Measurements from ENCODE around the gene RNF167.
A peak's percentile ranks its signal among the peaks of the same experiment; 100 is the strongest.

The RNF167 gene

DNA sequence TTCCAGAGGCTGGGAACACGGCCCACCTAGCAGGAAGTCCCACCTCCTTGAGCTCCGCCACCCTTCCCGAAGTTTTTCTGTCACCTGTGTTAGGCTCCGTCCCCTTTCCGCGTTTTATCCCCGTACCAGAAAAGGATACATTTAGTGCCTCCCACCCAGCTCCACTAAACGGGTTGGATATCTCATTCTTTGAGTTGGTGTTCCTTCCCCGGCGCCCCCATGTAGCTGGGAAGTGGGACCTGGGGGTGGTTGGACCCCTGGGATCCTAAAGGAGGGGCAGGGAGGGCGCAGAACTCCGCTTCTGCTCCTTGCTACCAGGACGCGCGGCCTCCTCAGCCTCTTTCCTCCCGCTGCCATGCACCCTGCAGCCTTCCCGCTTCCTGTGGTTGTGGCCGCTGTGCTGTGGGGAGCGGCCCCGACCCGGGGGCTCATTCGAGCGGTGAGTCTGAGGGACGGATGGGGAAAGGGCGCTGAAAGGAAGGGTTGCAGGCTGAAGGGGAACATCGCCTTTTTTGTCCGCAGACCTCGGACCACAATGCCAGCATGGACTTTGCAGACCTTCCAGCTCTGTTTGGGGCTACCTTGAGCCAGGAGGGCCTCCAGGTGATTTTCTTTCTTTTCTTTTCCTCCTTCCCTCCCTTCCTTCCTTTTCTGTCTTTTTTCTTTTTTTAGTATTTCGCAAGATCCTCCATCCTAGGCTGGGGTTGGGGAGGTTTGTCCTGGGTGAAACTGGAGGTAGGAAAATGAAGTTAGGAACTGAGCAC lies 669 bp downstream of the RNF167 start:
- DNase-seq = peak in 1 of 3 donors; percentile 42

DNA sequence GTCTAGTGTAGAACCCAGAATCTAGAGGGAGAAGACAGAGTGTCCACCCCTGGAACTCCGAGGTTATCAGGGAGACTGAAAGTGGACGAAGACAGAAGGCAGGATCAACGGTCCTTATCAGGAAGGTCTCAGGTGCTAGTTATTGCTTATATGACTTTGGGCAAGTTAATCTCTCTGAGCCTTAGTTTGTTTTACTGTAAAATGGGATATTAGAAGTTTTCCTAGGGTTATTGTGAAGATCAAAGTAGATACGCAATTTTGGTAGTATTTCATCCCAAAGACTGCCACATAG lies 1.2 kb downstream of the RNF167 start:
- DNase-seq = no peak

DNA sequence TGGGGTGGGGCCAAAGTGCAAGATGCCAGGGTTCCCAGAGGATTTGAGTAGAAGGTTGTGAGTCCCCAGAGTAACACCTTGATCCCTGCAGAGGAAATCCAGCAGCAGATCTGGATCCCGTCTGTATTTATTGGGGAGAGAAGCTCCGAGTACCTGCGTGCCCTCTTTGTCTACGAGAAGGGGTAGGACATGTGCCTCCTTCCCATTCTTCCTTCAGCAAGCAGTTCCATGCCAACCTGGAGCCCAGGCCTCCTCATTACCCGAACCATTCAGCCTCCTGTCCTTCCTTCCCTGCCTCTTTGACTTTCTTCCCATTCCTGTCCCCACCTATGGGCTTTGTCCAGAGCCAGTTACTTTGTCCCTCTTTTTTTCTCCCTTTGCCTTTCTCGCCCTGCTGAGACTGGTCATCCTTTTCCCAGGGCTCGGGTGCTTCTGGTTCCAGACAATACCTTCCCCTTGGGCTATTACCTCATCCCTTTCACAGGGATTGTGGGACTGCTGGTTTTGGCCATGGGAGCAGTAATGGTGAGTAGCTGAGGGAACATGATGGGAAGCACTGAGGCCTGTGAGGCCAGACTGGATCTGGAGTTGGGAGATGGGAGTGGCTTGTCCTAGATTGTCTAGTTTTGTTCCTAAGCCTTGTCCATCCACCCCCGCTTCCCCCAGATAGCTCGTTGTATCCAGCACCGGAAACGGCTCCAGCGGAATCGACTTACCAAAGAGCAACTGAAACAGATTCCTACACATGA lies 2.9 kb downstream of the RNF167 start:
- DNase-seq = no peak

DNA sequence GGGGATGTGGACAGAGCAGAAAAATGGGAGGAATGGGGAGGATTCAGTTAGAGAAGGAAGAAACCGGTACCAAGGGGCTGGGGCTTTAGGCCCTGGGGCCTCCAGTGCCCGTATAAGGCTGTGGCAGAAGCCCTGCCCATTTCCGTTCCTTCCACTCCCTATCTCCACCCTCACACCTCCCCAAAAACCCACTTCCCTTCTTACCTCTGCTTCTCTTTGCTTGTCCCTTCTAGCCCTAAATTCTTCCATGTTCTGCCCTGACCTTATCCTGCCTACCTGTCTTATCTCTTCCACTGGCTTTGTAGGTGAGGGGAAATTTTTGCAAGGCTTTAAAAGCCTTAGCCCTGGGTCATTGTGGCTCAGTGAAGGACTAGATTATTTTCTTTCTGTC lies 4.1 kb downstream of the RNF167 start:
- no peak for DNase-seq

DNA sequence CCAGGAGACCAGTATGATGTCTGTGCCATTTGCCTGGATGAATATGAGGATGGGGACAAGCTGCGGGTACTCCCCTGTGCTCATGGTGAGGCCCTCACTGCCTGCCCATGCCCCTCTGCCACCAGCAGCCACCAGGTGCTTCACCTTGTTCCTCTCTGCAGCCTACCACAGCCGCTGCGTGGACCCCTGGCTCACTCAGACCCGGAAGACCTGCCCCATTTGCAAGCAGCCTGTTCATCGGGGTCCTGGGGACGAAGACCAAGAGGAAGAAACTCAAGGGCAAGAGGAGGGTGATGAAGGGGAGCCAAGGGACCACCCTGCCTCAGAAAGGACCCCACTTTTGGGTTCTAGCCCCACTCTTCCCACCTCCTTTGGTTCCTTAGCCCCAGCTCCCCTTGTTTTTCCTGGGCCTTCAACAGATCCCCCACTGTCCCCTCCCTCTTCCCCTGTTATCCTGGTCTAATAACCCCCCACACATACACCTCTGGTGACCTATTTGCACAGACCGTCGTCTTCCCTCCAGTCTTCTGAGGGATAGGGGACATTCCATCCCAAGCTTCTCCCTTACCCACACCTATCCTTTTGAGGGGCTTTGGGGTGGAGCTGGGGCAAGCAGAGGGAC lies 4.6 kb downstream of the RNF167 start:
- DNase-seq = no peak

DNA sequence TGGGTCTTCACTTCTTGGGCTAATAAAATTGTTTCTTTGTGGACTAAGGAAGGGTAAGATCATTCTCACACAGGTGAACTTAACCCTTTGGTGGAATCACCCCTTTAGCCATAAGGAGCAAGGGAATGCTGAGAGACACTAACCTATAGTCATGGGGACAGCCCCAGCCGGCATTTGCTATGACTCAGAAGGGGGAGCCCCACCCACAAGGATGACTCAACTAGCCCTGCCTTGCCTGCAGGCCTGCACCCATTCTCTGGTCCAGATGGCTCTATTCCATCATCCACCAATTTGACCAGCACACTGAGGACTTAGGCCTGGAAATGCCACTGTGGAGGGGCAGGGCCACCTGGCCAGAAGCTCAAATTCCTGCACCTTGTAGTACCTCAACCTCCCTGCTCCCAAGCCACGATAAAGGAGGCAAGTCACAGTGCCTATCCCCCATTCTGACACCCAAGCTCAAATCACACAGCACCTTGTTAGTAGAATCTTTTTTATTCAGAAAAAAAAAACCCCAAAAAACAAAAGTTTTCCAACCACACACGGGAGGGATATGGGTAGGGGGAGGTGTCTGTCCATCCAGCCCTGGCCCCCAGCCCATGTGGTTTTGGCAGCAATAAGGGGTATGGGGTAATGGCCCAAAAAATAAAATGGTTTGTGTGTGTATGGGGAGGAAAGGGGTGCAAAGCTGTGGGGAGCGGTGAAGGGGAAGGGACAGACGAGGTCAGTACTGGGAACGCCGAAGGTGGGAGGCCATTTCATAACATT lies 5.3 kb downstream of the RNF167 start:
- DNase-seq = peak; percentile 95 to 97 (median 95)

DNA sequence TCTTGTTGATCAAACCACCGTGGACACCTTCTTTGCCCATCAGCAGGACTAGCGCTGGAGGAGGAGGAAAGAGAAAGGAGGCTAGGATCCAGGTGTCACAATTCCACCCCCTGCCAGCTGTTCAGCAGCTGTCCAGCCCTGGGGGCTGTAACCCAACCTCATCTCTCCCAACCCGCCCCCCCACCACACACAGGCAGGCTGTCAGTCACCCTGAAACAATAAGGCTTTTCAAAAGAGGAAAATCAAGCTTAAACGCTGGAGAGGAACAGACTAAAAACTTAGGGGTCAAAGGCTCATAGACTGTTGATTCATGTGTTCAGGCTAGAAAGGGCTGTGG lies 5.8 kb downstream of the RNF167 start:
- DNase-seq = no peak

DNA sequence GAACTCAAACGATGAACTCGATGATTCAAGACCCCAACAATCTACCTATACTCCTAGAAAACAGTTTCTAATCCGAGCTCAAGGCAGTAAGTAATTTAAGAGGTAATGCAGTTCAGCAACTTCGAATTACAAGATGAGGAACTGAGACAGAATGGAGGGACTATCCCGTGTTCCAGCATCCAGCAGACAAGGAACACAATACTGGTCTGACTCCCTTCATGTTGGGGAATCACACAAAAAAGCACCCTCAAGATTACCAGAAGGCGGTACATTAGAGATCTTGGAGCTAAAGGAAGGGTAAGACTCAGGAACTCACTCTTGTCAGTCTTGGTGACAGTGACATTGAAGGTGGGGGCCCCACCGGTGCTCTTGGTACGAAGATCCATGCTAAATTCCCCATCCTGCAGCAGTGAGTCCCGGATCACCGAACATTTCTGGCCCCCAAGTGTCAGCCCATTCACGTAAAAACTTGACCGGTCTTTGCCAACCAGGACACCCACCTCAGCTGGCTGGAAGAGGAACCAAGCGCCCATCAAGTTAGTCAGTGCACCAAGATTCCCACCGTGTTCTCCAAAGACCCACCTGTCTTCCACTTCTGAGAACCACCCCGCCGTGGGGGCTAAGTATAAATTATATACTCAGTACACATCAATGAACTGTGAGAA lies 6.4 kb downstream of the RNF167 start:
- peak; percentile 79 to 89 (median 86) for DNase-seq

DNA sequence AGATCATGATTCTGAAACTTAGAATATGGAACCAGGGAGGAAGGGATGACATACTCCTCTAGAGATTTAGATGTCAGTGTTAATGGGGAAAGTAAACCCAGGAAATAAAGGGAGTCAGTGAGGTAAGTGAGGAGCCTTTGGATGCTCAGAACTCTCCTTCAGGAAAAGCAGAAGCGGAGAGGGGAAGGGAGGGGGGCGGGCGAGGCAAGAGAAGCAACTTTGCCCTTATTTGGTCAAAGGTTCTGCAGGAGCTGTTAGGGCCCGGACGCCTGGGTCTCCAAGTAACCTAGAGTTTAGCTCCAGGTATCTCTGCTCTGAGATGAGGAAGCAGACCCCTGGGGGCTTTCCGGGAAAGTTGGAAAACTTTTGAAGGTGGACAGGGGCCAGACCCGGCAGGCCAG lies 6.9 kb downstream of the RNF167 start:
- peak; percentile 32 to 56 (median 39) for DNase-seq

DNA sequence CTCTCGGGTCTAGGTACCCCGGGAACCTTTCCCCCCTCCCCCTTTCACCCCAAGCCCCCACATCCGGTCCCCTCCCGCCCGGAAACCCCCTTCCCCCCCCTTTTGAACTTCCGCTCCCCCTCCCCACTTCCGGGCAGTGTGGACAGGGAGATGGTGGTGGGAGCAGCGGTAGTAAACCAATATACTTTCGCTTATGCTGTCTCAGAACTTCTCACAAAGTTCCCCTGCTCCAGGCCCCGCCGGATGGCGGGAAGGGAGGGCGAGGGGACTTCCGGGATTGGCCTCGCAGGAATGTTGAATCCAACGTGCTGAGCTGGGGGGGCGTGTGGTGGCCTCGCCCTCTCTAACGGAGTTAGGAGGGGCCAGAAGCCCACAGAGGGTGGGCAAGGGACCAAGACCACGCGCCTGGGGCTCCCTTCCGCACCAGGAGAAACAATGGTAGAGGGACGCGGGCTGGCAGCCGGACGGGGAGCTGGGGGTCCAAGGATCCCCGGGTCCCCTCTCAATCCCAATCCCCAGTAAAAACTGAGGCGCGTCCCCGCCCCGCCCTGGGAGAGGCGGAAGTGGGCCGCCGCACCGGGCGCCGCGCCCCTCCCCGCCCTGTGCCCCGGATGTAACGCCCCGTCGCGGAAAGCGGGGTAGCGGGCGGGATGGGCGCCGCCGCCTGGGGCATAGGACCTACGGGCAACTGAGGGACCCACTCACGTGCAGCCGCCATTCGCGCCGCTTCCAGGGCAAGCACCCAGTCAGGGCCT lies 7.5 kb downstream of the RNF167 start:
- DNase-seq = peak; percentile 73 to 88 (median 88)

DNA sequence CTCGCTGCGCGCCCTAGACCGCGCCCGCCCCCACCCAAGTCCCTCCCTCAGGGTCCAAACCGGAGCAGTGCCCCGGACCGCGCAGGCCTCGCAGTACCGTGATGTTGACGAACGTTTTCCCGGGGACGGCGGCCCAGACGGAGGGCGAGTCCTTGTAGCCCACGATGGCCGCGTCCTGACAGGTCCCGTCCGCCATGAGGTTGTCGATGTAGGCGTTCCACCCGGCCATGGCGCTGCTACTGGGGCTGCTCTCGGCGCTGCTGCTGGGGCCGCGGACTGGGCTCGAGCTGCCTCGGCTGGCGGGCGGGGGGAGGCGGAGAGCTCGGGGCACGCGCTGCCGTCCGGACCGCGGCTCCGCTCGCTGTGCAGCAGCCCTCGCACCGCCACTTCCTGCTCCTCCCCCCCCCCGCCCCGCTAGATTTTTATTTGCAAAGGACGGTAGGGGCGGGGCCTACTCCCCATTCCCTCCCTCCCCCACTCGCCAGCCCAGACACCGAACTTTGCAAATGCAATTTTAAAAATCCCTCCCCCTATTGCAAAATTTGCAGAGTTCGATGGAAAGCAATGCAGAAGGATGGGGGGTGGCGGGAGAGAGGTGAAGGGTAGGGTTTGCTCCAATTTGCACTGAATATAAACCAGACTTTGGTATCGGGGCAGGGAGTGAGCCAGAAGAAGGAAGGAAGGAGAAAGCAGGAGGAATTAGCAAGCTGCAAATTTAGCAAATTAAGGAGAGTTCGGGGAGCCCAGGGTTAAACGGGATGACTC lies 8.3 kb downstream of the RNF167 start, which contains the start of gene PFN1:
TSS of gene PFN1 (minus strand) at position 365 of the 765 bp plus-strand sequence. CDS start at position 229, 136 bp downstream.
- DNase-seq = peak; percentile 94 to 96 (median 96)

DNA sequence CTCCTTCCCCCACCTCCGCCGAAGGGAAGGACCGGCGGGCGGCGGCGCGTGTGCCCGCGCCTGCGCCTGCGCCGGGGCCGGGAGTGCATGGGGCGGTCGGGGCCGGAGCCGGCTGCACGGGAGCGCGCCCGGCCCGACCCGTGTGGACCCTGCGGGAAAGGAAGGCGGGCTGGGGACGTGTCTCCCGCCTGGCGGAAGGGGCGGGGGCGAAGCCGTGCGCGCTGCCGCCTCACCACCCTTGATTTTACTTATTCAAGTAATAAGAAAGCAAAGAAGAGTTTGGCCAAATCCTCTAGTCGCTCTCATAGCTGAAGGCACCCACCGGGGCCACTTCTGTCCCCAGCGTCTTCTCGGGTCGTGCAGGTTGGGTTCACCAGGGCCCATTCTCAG lies 8.9 kb downstream of the RNF167 start:
- DNase-seq = peak; percentile 92 to 97 (median 95)

DNA sequence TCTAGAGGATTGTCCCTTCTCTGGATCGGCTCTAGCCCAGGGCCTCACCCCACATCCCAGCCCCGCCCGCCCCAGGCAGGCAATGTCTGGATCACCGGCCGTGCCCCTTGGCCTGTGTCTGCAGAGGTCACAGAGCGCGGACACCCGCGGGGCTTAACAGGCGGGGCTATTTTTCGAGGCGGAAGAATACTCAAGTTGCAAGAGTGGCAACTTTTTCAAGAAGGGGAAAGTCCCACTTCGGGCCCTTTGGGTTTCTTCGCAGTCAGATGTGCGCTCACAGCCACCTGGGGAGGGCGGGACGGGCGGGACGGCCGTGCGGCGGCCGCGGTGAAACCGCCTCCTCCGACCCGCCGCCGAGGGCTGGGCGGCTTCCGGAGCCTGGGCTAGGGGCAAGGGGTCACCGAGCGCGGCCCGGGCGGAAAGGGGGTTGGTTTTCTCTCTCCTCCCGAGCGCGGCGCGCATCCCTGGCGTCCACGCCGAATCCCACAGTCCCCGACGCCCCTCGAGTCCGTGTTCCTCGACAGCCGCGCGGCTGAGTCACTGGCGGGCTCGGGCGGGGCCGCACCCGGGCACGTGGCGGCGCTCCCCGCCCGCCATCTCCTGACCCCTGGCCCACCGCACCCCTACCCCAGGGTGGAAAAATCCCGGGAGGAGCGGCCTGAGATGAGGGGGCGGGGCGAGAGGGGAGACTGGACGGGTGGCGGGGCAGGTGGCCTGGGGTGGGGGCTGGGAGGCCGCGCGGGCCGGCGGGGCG lies 9.4 kb downstream of the RNF167 start:
- DNase-seq = peak; percentile 88 to 93 (median 92)

DNA sequence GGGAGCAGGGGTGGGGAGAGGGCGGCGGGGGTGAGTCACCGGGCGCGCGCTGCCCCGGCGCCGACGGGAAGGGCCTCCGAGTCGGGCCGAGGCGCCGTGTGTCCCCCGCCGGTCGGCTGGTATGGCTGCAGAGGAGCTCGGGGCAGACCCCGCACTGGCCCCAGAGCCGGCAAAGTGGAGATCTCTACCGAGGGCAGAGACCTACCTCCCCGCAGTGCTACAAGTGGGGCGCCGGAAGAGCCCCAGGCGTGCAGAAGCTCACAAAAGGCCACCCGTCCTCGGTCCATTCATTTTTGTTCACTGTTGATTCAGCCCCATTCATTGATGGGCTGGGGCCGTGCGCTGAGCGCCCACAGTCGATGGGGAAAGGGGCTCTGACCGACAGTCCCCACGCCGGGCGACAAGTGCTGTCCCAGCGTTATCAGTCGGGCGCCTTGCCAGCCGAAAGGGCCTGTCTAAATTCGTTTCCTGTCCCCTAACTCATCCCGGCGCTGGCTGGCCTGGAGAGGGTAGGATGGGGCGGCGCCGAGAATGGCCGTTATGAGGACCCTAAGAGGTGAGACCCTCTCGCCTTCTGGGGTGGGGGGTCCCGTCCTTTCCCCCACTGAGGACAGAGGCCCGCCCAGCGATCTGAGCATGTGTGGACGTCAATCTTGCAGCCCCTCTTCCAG lies 10.1 kb downstream of the RNF167 start:
- peak in 1 of 3 donors; percentile 43 for DNase-seq

DNA sequence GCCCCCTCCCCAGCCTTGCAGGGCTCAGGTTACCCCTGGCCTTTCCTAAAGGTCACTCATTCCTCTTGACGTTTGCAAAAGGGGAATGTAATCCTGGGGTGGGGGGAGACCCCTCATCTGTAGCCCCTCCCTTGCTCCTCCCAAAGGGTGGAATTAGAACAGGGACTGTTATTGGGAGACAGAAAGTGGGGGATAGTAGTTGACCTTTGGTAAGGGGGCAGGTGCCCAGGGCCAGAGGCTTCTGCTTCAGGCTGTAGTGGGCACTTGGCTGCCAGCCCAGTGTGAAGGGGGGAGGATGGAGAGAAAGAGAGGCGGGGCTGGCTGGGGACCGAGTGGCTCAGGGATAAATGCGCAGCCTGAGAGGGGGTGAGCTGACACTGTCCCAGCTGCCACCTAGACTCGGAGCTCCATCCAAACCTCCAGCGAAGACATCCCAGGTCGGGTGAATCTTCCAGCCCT lies 10.7 kb downstream of the RNF167 start, which contains the start of gene ENO3:
TSS of gene ENO3 (plus strand) at position 374 of the 459 bp plus-strand sequence. CDS start 711 bp downstream, outside the sequence.
- no peak for DNase-seq

DNA sequence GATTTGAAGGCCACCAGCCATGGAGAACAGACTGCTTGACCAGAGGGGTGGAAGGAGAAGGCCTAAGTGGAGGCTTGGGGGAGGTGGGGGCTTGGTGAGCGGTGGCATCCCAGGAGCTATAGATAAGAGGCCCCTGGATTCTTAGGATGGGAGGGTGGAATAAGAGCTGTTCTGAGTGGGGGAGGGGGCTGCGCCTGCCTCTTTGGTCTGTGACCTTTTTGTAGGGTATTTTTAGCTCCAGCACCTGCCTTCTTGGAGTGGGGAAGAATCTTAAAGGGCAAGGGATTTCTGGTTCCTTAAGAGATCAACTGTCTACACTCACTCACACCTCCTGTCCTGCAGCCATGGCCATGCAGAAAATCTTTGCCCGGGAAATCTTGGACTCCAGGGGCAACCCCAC lies 11.4 kb downstream of the RNF167 start:
- no peak for DNase-seq

DNA sequence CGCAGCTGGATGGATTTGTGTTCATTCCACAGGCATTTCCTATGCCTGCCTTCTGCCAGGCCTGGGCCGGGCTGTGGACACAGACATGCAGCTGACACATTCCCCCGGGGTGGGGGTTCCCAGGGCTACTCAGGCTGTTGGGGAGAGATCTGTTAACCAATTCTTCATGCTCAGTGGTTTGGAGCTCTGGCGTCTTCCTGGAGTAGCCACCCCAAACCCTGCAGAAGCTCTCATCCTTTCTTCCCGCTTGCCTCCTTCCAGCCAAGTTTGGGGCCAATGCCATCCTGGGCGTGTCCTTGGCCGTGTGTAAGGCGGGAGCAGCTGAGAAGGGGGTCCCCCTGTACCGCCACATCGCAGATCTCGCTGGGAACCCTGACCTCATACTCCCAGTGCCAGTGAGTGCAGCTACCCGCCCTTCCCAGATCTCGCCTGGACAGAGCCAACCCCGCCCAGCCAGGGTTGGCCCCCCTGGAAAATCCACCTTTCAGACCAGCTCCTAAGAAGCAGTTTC lies 13.4 kb downstream of the RNF167 start:
- no peak for DNase-seq

DNA sequence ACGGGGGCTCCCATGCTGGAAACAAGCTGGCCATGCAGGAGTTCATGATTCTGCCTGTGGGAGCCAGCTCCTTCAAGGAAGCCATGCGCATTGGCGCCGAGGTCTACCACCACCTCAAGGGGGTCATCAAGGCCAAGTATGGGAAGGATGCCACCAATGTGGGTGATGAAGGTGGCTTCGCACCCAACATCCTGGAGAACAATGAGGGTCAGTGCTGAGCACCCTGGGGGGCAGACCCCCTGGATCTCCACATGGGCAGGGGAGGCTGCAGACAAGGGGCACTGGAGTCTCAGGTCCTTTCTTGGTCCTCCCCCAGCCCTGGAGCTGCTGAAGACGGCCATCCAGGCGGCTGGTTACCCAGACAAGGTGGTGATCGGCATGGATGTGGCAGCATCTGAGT lies 15.0 kb downstream of the RNF167 start:
- DNase-seq = no peak

DNA sequence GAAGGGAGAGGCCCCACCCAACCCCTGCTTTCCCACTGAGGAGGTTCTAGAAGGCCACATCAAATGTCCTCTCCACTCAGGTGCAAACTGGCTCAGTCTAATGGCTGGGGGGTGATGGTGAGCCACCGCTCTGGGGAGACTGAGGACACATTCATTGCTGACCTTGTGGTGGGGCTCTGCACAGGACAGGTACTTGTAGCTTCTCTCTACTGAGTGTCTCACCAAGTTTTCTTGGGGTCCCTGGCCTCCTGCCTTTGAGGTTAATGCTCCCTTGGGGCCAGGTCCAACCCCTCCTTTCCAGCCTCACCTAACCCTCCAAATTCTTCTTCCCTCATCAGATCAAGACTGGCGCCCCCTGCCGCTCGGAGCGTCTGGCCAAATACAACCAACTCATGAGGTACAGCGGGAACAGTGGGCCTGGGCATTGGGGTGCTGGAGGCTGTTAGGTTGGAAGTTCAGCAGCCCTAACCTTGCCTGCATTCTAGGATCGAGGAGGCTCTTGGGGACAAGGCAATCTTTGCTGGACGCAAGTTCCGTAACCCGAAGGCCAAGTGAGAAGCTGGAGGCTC lies 16.5 kb downstream of the RNF167 start:
- DNase-seq = peak; percentile 40 to 61 (median 41)
